Cerebellar nuclear complex (tissue), 1 donor: ENCODE results near the gene RNF38.
"Not testable (repeated sequence)": the region's sequence is repeated elsewhere in the genome, so short reads cannot be mapped to it uniquely, and the experiment has no call there.

Experiments used
- DNase-seq, 2 experiments: peaks; one replicate each; lab custom pipeline; 2025; lab: John Stamatoyannopoulos, UW

The RNF38 gene

GRCh38 chr9:36336131-36336907, 63.8 kb downstream of the RNF38 start:
- DNase-seq: no peak

GRCh38 chr9:36332006-36332405, 68.1 kb downstream of the RNF38 start:
- DNase-seq: no peak

GRCh38 chr9:36328798-36329411, 71.2 kb downstream of the RNF38 start:
- no peak for DNase-seq

GRCh38 chr9:36325081-36325828, 74.8 kb downstream of the RNF38 start:
- no peak for DNase-seq

- no peak for DNase-seq
These were observed 76.1 kb downstream of the RNF38 start for GRCh38 chr9:36323926-36324325.

GRCh38 chr9:36322462-36322861, 77.6 kb downstream of the RNF38 start:
- DNase-seq: no peak

- DNase-seq: not testable (repeated sequence)
These were observed 78.2 kb downstream of the RNF38 start for GRCh38 chr9:36321903-36322302.

GRCh38 chr9:36320466-36320865, 79.6 kb downstream of the RNF38 start:
- DNase-seq: no peak

- no peak for DNase-seq
These were observed 80.3 kb downstream of the RNF38 start for GRCh38 chr9:36319806-36320205.

GRCh38 chr9:36319183-36319582, 80.9 kb downstream of the RNF38 start:
- no peak for DNase-seq

- no peak for DNase-seq
These were observed 81.8 kb downstream of the RNF38 start for GRCh38 chr9:36318212-36318802.

GRCh38 chr9:36317766-36318165, 82.3 kb downstream of the RNF38 start:
- no peak for DNase-seq

- DNase-seq: no peak
These were observed 83.3 kb downstream of the RNF38 start for GRCh38 chr9:36316611-36317317.

GRCh38 chr9:36316049-36316448, 84.0 kb downstream of the RNF38 start:
- no peak for DNase-seq

GRCh38 chr9:36315283-36315682, 84.8 kb downstream of the RNF38 start:
- no peak for DNase-seq

- no peak for DNase-seq
These were observed 85.3 kb downstream of the RNF38 start for GRCh38 chr9:36314740-36315139.

- DNase-seq: no peak
These were observed 93.4 kb downstream of the RNF38 start for GRCh38 chr9:36306471-36307306.

GRCh38 chr9:36304366-36304765, 95.7 kb downstream of the RNF38 start:
- DNase-seq: not testable (repeated sequence)

- DNase-seq: no peak
These were observed 98.8 kb downstream of the RNF38 start for GRCh38 chr9:36301227-36301626.

- DNase-seq: no peak
These were observed 101.5 kb downstream of the RNF38 start for GRCh38 chr9:36298566-36298965.

GRCh38 chr9:36297798-36298197, 102.3 kb downstream of the RNF38 start:
- no peak for DNase-seq
